ENCODE measurements around the gene HMGB1.
A peak's percentile ranks its signal among the peaks of the same experiment; 100 is the strongest.
"Not testable (repeated sequence)": the region's sequence is repeated elsewhere in the genome, so short reads cannot be mapped to it uniquely, and the experiment has no call there.

HMGB1 gene

DNA sequence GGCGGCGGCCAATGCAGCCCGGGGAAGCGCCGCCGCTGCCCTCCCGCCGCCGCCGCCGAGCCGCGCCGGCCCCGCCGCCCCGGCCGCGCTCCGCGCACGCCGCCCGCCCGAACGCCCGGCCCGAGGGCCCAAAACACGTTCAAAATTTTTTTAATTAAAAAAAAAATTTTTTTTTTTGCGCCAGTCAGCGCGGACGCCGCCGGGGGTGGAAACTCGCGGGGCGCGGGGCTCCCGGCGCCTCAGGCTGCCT, 468 bp downstream of the HMGB1 start:
- Histone ChIP-seq H3K36me3 (ENCODE audit: control insufficient read depth, insufficient read depth, low read length) (peaks cover 24% of the 10 kb centered on the region), H3K9me3 (ENCODE audit: control insufficient read depth, low read length) (no peaks in the 10 kb centered on the region)
- WGBS, 2 experiments (ENCODE audit: insufficient coverage in 2 of 2): 0 to 1% methylated on average over 26 to 34 of the region's 41 CpGs

GRCh38 chr13:30464496-30465342, 1.0 kb downstream of the HMGB1 start:
- 0% methylated on average over 31 to 53 of the region's 136 CpGs for WGBS, 2 experiments (ENCODE audit: insufficient coverage in 2 of 2)
- H3K27ac ChIP-seq (ENCODE audit: low read depth, low read length, severe bottlenecking): peak overlapping the region; percentile 97
- peaks cover 26% of the 10 kb centered on the region for H3K36me3 ChIP-seq (ENCODE audit: control insufficient read depth, insufficient read depth, low read length)
- H3K4me1 ChIP-seq (ENCODE audit: control insufficient read depth, insufficient read depth, low read length, poor library complexity, severe bottlenecking): peaks cover 19% of the 10 kb centered on the region
- no peaks in the 10 kb centered on the region for H3K9me3 ChIP-seq (ENCODE audit: control insufficient read depth, low read length)
- peak overlapping the region; percentile 75 for H3K4me3 ChIP-seq (ENCODE audit: extremely low read depth, insufficient read depth, low read length, poor library complexity, severe bottlenecking)

More for the DNA sequence above, 468 bp downstream of the HMGB1 start:
- Histone ChIP-seq H3K4me3 (ENCODE audit: extremely low read depth, insufficient read depth, low read length, poor library complexity, severe bottlenecking) (peak overlapping the region; percentile 74), H3K4me1 (ENCODE audit: control insufficient read depth, insufficient read depth, low read length, poor library complexity, severe bottlenecking) (peaks cover 19% of the 10 kb centered on the region), H3K27ac (ENCODE audit: low read depth, low read length, severe bottlenecking) (peak overlapping the region; percentile 99)

- Histone ChIP-seq H3K36me3 (ENCODE audit: control insufficient read depth, insufficient read depth, low read length) (peaks cover 33% of the 10 kb centered on the region), H3K9me3 (ENCODE audit: control insufficient read depth, low read length) (no peaks in the 10 kb centered on the region), H3K27ac (ENCODE audit: low read depth, low read length, severe bottlenecking) (peak overlapping the region; percentile 97), H3K4me3 (ENCODE audit: extremely low read depth, insufficient read depth, low read length, poor library complexity, severe bottlenecking) (peak overlapping the region; percentile 75), H3K4me1 (ENCODE audit: control insufficient read depth, insufficient read depth, low read length, poor library complexity, severe bottlenecking) (peaks cover 19% of the 10 kb centered on the region)
- 1 to 2% methylated on average over 18 to 23 of the region's 32 CpGs for WGBS, 2 experiments (ENCODE audit: insufficient coverage in 2 of 2)
These were observed 1.8 kb downstream of the HMGB1 start for GRCh38 chr13:30463787-30464495.

GRCh38 chr13:30461279-30462066, 4.3 kb downstream of the HMGB1 start:
- Histone ChIP-seq H3K4me1 (ENCODE audit: control insufficient read depth, insufficient read depth, low read length, poor library complexity, severe bottlenecking) (peaks cover 12% of the 10 kb centered on the region), H3K36me3 (ENCODE audit: control insufficient read depth, insufficient read depth, low read length) (peaks cover 46% of the 10 kb centered on the region)
- not testable (repeated sequence) for H3K9me3 ChIP-seq (ENCODE audit: control insufficient read depth, low read length); H3K27ac ChIP-seq (ENCODE audit: low read depth, low read length, severe bottlenecking); H3K4me3 ChIP-seq (ENCODE audit: extremely low read depth, insufficient read depth, low read length, poor library complexity, severe bottlenecking)
- no CpG with 5 or more reads among the region's 3 CpGs for WGBS, 2 experiments (ENCODE audit: insufficient coverage in 2 of 2)

DNA sequence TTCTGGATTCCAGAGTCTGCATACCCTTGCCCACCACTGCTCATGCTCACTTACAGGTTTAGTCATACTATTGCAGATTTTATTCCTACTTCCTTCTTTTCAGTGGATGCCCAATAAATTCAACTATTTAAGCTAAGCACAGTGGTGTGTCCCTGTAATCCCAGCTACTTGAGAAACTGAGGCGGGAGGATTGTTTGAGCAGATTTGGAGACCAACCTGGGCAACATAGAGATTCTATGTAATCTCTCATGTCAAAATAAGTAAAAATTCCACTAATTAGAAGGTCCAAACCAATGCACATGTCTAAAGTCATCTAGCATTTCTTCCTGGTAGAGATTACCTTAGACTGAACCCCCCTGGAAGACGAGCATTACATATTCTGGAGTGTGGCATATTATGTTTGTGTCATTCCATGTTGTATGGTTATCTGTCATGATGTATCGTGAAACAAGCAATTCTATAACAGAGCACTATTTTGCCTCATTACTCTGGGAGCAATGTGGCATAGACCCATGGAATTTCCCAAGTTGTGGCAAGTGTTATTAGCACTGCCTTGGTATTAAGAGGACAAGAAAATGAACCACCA, 8.3 kb downstream of the HMGB1 start:
- Histone ChIP-seq H3K9me3 (ENCODE audit: control insufficient read depth, low read length) (no peaks in the 10 kb centered on the region), H3K27ac (ENCODE audit: low read depth, low read length, severe bottlenecking) (no peak overlapping the region), H3K36me3 (ENCODE audit: control insufficient read depth, insufficient read depth, low read length) (peaks cover 33% of the 10 kb centered on the region), H3K4me3 (ENCODE audit: extremely low read depth, insufficient read depth, low read length, poor library complexity, severe bottlenecking) (no peak overlapping the region), H3K4me1 (ENCODE audit: control insufficient read depth, insufficient read depth, low read length, poor library complexity, severe bottlenecking) (peaks cover 5% of the 10 kb centered on the region)
- WGBS, 2 experiments (ENCODE audit: insufficient coverage in 2 of 2): no CpG with 5 or more reads among the region's 3 CpGs

- Histone ChIP-seq H3K4me3 (ENCODE audit: extremely low read depth, insufficient read depth, low read length, poor library complexity, severe bottlenecking) (no peak overlapping the region), H3K36me3 (ENCODE audit: control insufficient read depth, insufficient read depth, low read length) (peaks cover 23% of the 10 kb centered on the region), H3K27ac (ENCODE audit: low read depth, low read length, severe bottlenecking) (no peak overlapping the region), H3K4me1 (ENCODE audit: control insufficient read depth, insufficient read depth, low read length, poor library complexity, severe bottlenecking) (no peaks in the 10 kb centered on the region), H3K9me3 (ENCODE audit: control insufficient read depth, low read length) (no peaks in the 10 kb centered on the region)
- 92 to 96% methylated on average over 2 of the region's 3 CpGs for WGBS, 2 experiments (ENCODE audit: insufficient coverage in 2 of 2)
These were observed 9.4 kb downstream of the HMGB1 start for GRCh38 chr13:30456290-30456689.

GRCh38 chr13:30454991-30455390, 10.7 kb downstream of the HMGB1 start:
- H3K4me1 ChIP-seq (ENCODE audit: control insufficient read depth, insufficient read depth, low read length, poor library complexity, severe bottlenecking): no peaks in the 10 kb centered on the region
- no peaks in the 10 kb centered on the region for H3K9me3 ChIP-seq (ENCODE audit: control insufficient read depth, low read length)
- 90% methylated on average over 2 of the region's 2 CpGs for WGBS, 2 experiments (ENCODE audit: insufficient coverage in 2 of 2)
- peaks cover 22% of the 10 kb centered on the region for H3K36me3 ChIP-seq (ENCODE audit: control insufficient read depth, insufficient read depth, low read length)
- H3K4me3 ChIP-seq (ENCODE audit: extremely low read depth, insufficient read depth, low read length, poor library complexity, severe bottlenecking): no peak overlapping the region
- H3K27ac ChIP-seq (ENCODE audit: low read depth, low read length, severe bottlenecking): no peak overlapping the region

GRCh38 chr13:30453727-30454126, 12.0 kb downstream of the HMGB1 start:
- Histone ChIP-seq H3K4me3 (ENCODE audit: extremely low read depth, insufficient read depth, low read length, poor library complexity, severe bottlenecking) (no peak overlapping the region), H3K9me3 (ENCODE audit: control insufficient read depth, low read length) (no peaks in the 10 kb centered on the region), H3K27ac (ENCODE audit: low read depth, low read length, severe bottlenecking) (no peak overlapping the region), H3K4me1 (ENCODE audit: control insufficient read depth, insufficient read depth, low read length, poor library complexity, severe bottlenecking) (no peaks in the 10 kb centered on the region), H3K36me3 (ENCODE audit: control insufficient read depth, insufficient read depth, low read length) (peaks cover 12% of the 10 kb centered on the region)
- 90% methylated on average over 2 of the region's 4 CpGs; no CpG with 5 or more reads in 1 of the 2 experiments for WGBS, 2 experiments (ENCODE audit: insufficient coverage in 2 of 2)

DNA sequence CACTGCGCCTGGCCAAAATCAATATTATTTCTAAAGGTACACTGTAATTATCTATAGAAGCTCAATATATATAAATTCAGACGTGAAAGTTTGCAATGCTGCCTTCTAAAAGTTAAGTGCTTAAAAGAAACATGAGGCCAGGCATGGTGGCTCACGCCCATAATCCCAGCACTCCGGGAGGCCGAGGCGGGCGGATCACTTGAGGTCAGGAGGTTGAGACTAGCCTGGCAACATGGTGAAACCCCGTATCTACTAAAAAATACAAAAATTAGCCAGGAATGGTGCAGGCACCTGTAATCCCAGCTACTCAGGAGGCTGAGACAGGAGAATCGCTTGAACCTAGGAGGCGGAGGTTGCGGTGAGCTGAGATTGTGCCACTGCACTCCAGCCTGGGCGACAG, 14.3 kb downstream of the HMGB1 start:
- not testable (repeated sequence) for H3K9me3 ChIP-seq (ENCODE audit: control insufficient read depth, low read length); H3K4me1 ChIP-seq (ENCODE audit: control insufficient read depth, insufficient read depth, low read length, poor library complexity, severe bottlenecking); H3K27ac ChIP-seq (ENCODE audit: low read depth, low read length, severe bottlenecking); H3K4me3 ChIP-seq (ENCODE audit: extremely low read depth, insufficient read depth, low read length, poor library complexity, severe bottlenecking); H3K36me3 ChIP-seq (ENCODE audit: control insufficient read depth, insufficient read depth, low read length)
- WGBS, 2 experiments (ENCODE audit: insufficient coverage in 2 of 2): 83 to 87% methylated on average over 4 to 8 of the region's 12 CpGs

DNA sequence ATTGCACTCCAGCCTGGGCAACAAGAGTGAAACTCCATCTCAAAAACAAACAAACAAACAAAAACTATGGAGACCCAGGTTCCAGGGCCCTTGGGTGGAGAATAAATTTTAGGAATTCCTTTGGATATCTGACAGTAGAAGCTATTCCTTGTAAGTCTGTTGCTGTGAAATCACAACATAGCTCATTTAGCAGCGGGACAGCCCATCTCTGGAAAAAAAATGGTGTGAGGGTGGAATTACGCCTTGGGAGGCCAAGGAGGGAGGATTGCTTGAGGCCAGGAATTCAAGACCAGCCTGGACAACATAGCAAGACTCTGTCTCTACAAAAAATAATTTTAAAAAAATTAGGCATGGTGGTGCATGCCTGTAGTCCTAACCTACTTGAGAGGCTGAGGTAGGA, 15.7 kb downstream of the HMGB1 start:
- Histone ChIP-seq H3K4me3 (ENCODE audit: extremely low read depth, insufficient read depth, low read length, poor library complexity, severe bottlenecking) (no peak overlapping the region), H3K9me3 (ENCODE audit: control insufficient read depth, low read length) (no peaks in the 10 kb centered on the region)

More for the DNA sequence above, 15.7 kb downstream of the HMGB1 start:
- Histone ChIP-seq H3K36me3 (ENCODE audit: control insufficient read depth, insufficient read depth, low read length) (no peaks in the 10 kb centered on the region), H3K4me1 (ENCODE audit: control insufficient read depth, insufficient read depth, low read length, poor library complexity, severe bottlenecking) (peaks cover 5% of the 10 kb centered on the region), H3K27ac (ENCODE audit: low read depth, low read length, severe bottlenecking) (no peak overlapping the region)
- WGBS, 2 experiments (ENCODE audit: insufficient coverage in 2 of 2): 100% methylated on average over 1 to 2 of the region's 2 CpGs

All from mesodermal cell (in vitro differentiated cells).